Breast epithelium (tissue), 3 donors: ENCODE results near the gene LHFPL2.
"Not testable (repeated sequence)": the region's sequence is repeated elsewhere in the genome, so short reads cannot be mapped to it uniquely, and the experiment has no call there.

Experiments
- CTCF ChIP-seq, 3 donors: fragments of 450-650 bp; IDR thresholded peaks; one replicate each; pipeline ENCODE4 v1.5.1; 2016 to 2017; ENCODE audit warnings: antibody characterized with exemption in 3 of 3, mild to moderate bottlenecking in 3 of 3, moderate library complexity in 3 of 3
- POLR2AphosphoS5 ChIP-seq, 3 donors: sonication (generic); formaldehyde crosslinking; IDR thresholded peaks; one replicate each; pipeline ENCODE4 v1.6.1; 2017; ENCODE audit warnings: antibody characterized with exemption in 3 of 3

- not testable (repeated sequence) for TF ChIP-seq CTCF, POLR2AphosphoS5 (IDR thresholded peaks at IDR 0.05)
Observed at GRCh38 chr5:78457507-78457906, 191.1 kb downstream of the LHFPL2 start.
